ENCODE results near the gene ZDHHC18.
"Not testable (repeated sequence)": the region's sequence is repeated elsewhere in the genome, so short reads cannot be mapped to it uniquely, and the experiment has no call there.

ZDHHC18 gene

DNA sequence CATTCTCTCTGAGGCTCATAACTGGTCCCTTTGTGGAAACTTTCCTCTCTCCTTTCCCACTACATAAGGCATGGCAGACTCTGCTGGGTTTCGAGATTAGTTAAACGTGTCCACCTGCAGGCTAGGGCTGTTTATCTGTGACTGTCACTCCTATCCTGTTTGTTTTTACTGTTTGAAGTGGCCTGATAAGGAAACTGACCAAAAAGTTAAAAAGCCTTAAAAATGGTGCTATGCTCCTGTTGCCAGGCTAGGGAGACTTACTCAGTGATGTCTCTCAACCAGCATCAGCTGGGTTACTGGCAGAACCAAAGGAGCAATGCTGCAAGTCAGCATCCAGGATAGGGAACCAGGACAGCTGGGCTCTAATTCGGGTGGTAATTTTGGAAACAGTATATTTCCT, 34.9 kb upstream of the ZDHHC18 start:
- no peak for DNase-seq

DNA sequence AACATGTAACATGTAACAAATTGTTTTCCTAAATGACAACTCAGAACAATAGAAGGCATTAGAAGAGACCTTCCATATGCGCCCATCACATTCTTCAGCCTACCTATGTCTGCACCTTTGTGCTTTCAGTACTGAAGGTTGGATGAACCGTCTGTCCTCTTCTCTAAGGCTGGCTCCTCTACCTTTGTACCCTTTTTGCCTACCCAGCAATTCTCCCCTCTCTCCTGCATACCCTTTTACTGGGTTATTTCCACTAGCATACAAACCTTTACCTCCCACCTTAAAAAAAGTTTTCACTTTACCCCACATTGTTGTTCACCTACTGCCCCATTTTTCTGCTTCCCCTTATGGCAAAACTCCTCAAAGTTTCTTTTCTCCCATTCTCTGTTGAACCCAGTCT, 33.6 kb upstream of the ZDHHC18 start:
- DNase-seq = no peak

GRCh38 chr1:26794391-26794790, 32.1 kb upstream of the ZDHHC18 start:
- no peak for DNase-seq

GRCh38 chr1:26797627-26798026, 28.9 kb upstream of the ZDHHC18 start:
- DNase-seq = no peak

DNA sequence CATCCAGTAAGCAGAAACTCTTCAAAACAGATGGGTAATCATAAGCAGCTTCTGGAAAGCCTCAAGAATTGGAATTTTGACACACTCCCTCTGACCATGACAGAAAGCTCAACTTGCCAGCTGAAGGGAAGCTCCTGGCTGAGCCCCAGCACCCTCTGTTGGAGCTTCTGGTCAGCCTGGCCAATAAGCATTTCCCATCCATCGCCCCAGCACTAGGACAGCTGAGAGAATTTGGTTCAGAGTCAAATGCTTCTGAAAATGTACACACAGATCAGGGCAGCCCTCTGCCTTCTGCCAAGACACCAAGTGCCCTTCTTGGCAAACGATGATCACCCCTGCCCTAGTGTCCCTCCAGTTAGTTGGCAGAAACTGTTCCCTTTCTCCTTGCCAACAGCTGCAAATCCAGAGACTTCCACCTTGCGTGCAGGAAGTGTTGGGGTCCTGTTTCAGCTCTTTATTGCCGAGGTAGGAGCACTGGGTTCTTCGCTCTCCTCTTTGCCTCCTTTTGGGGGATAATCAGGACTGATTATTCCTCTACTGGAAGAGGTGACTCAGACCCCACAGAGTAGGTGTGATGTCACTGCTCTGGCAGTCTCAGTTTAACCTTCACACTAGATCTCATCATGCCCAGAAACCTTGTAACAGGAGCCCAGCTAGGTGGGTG, 26.9 kb upstream of the ZDHHC18 start:
- DNase-seq = no peak

- DNase-seq = not testable (repeated sequence)
These were observed 22.6 kb upstream of the ZDHHC18 start for GRCh38 chr1:26803932-26804331.

GRCh38 chr1:26810105-26810504, 16.4 kb upstream of the ZDHHC18 start:
- DNase-seq = peak; percentile 28 to 74 (median 70)

- no peak for DNase-seq
These were observed 15.4 kb upstream of the ZDHHC18 start for GRCh38 chr1:26811057-26811456.

GRCh38 chr1:26811708-26812107, 14.8 kb upstream of the ZDHHC18 start:
- DNase-seq = no peak

- DNase-seq = no peak
These were observed 12.1 kb upstream of the ZDHHC18 start for GRCh38 chr1:26814377-26814776.

GRCh38 chr1:26814893-26815292, 11.6 kb upstream of the ZDHHC18 start:
- no peak for DNase-seq

DNA sequence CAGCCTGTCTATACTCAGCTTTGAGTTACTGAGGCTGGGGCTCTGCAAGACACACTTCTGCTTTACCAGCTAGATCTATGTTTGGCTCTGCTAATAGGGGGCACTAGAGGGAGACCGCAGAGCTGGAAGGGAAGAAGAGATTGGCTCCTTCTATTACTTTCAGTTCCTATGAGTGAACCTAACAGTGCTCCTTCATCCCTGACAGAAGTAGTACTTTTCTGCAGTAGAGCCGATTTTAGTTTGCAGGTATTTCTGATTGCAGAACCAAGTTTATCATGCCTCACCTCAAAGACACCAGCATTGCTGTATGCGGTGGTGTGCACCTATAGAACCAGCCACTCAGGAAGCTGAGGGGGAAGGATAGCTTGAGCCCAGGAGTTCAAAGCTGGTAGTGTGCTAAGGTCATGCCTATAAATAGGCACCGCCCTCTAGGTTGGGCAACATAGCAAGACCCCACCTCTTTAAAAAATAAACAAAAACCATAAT, 5.7 kb upstream of the ZDHHC18 start:
- DNase-seq = no peak

DNA sequence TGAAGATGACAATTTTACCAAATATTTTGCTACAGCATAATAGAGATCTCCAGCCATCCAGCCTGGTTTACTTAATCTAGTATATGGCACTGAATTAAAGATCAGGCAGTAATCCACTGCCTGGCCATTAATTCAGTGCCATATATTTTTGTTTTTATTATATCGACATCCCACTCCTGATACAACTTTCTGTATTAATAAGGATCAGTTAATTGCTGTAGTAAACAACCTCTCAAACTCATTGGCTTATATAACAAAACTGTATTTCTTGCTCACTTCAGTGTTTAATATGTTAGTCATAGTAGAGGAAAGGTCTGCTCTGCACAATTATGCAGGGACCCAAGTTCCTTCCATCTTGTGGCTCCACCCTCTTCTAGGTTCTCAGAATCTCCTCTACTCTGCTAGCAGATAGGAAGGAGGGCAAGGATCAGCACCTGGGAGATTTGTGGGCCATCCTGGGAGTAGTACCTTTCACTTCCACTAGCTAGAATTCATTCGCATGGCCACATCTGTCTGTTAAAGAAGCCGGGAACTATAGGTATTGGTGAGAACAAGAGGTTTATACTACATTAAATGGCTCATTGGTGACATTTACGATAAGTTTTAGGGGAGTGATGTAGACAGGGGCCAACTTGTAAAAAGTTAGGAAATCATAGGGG, 3.6 kb upstream of the ZDHHC18 start:
- DNase-seq = no peak

DNA sequence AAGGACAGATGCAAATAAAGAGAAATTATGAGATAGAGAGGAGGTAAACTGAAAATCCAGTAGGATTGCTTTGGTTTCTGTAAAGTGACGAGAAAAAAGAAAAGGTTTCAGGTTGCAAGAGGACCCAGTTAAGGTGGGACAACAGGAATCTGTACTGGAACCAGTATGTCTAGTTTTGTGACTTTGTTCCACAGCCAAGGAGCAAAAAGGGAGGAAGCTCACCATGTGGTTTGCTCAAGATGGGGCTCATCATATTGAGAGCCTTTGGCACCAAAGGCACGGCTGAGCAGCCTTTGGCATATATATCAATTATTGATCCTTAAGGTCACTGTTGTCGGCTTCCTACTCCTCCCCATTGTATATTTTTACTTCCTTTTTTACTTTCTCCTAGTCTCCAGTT, 1.8 kb upstream of the ZDHHC18 start:
- DNase-seq = no peak

GRCh38 chr1:26827106-26827604, 667 bp downstream of the ZDHHC18 start:
- no peak for DNase-seq

- DNase-seq = no peak
These were observed 1.2 kb downstream of the ZDHHC18 start for GRCh38 chr1:26827663-26828062.

DNA sequence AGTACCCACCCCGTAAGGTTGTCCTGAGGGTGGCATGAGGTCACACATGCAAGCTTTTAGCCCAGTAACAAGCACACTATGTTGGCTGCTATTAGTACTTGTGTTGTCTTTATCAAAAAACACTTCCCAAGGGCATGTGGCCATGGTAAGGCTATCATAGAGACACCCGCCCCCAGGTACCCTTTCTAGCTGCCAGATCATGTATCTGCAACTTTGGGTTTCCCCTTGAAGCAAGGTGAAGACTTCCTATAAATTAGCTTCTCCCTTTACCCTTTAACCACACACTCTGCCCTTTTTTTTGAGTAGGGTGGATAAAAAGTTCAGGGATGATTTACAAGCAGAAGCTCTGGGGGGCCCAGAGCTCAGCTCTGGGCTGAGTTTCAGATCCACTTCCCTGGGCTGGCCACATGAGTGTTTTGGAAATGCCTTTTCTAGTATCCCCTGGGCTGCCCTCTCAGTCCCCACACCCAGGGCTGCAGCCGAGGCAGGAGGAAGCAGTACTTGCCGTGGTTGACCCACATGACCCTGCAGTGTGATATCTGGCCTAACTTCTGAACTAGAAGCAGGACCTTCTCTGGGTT, 2.0 kb downstream of the ZDHHC18 start:
- DNase-seq = no peak

- DNase-seq = no peak
These were observed 2.9 kb downstream of the ZDHHC18 start for GRCh38 chr1:26829184-26829911.

GRCh38 chr1:26831059-26831458, 4.6 kb downstream of the ZDHHC18 start:
- DNase-seq = no peak

- peak in 1 of 3 experiments; percentile 8 for DNase-seq
These were observed 5.2 kb downstream of the ZDHHC18 start for GRCh38 chr1:26831546-26832248.

DNA sequence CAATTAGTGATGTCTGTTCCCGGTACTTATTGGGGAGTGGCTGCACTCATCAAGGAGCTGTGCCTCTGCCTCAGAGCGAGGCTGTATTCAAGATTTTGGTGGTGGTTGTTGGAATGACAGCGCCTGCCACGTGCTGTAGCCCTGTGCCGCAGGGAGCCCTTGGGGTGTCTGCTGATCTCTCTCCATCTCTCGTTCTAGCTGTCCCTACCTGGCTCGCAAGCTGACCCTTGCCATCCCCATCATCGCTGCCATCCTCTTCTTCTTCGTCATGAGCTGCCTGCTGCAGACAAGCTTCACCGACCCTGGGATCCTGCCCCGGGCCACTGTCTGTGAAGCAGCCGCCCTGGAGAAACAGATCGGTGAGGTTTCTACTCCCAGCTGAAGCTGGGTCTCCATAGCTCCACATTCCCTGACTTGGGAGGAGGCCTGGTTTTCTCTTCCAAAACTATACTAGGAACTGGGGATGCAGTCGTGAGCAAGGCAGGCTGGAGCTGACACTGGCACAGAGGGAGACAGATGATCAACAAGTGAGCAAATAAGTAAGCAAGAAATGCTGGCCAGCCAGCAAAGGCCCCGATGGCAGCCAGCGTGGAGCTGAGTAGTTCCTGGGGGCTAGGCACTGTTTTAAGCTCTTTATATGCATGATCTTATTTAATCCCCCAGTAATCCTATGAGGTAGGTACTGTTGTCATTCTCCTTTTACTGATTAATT, 5.9 kb downstream of the ZDHHC18 start:
- DNase-seq = no peak
